GM10248 (cell line): Measurements from ENCODE around the gene SETD2.
"Not testable (repeated sequence)": the region's sequence is repeated elsewhere in the genome, so short reads cannot be mapped to it uniquely, and the experiment has no call there.

Source experiments
- CTCF ChIA-PET: fragments of 300-600 bp; sonication (Branson Sonifier 250); formaldehyde crosslinking; extraction: SDS; loops from one replicate; lab custom pipeline; 2021; ENCODE audit warnings: antibody characterized with exemption; lab: Yijun Ruan, JAX
- POLR2A ChIA-PET: fragments of 350-650 bp; sonication (Branson Sonifier 250); formaldehyde crosslinking; extraction: SDS; loops from one replicate; lab custom pipeline; 2020; ENCODE audit warnings: antibody characterized with exemption; lab: Yijun Ruan, JAX
- DNase-seq: peaks from one replicate; pipeline ENCODE4 v3.0.0; 2012; ENCODE audit errors: extremely low spot score
- CTCF ChIP-seq: IDR thresholded peaks from 2 replicates; pipeline ENCODE4 v1.5.1; 2012; ENCODE audit warnings: mild to moderate bottlenecking, low read depth; ENCODE audit errors: extremely low read depth, missing control alignments, control extremely low read depth

SETD2 gene

GRCh38 chr3:47028667-47029066 is 135.2 kb downstream of the SETD2 start:
- POLR2A ChIA-PET, result interaction anchor here (0.6 kb wide), 1 partner anchor 297 kb away, joined by 4 read pairs; no protein-coding TSS in a partner anchor
- CTCF ChIA-PET, result interaction anchor here (0.8 to 1.3 kb wide), 9 partner anchors 9 to 169 kb away, joined by 3 to 5 read pairs (median 3); no protein-coding TSS in a partner anchor
- no peak for DNase-seq
- TF ChIP-seq CTCF, result no peak

- no peak for DNase-seq
- no peak for TF ChIP-seq CTCF
- CTCF ChIA-PET, result interaction anchor here (0.8 to 1.3 kb wide), 9 partner anchors 8 to 168 kb away, joined by 3 to 5 read pairs (median 3); no protein-coding TSS in a partner anchor
- POLR2A ChIA-PET, result interaction anchor here (0.6 kb wide), 1 partner anchor 297 kb away, joined by 4 read pairs; no protein-coding TSS in a partner anchor
Observed at GRCh38 chr3:47028146-47028545, 135.8 kb downstream of the SETD2 start.

- POLR2A ChIA-PET, DNase-seq, CTCF ChIA-PET: not testable (repeated sequence)
Observed at GRCh38 chr3:47026432-47026831, 137.5 kb downstream of the SETD2 start.

GRCh38 chr3:47024932-47025331 is 139.0 kb downstream of the SETD2 start:
- POLR2A ChIA-PET, result no interaction called here
- no peak for DNase-seq
- CTCF ChIA-PET, result interaction anchor here (1.0 to 1.5 kb wide), 2 partner anchors 9 to 16 kb away, joined by 3 to 6 read pairs; no protein-coding TSS in a partner anchor
- TF ChIP-seq CTCF, result no peak

GRCh38 chr3:47022641-47023071 is 141.3 kb downstream of the SETD2 start:
- no peak for TF ChIP-seq CTCF
- ChIA-PET CTCF (interaction anchor here (1.3 to 4.3 kb wide), 3 partner anchors 10 to 41 kb away, joined by 3 to 25 read pairs (median 5); no protein-coding TSS in a partner anchor), POLR2A (no interaction called here)
- DNase-seq, result no peak

- CTCF ChIA-PET, result interaction anchor here (1.2 to 4.3 kb wide), 3 partner anchors 9 to 112 kb away, joined by 3 to 25 read pairs (median 7); no protein-coding TSS in a partner anchor
- DNase-seq, result no peak
Observed at GRCh38 chr3:47020311-47020710, 143.6 kb downstream of the SETD2 start.

More at GRCh38 chr3:47020311-47020710, 143.6 kb downstream of the SETD2 start:
- POLR2A ChIA-PET, result no interaction called here
- no peak for TF ChIP-seq CTCF
